ENCODE results near the gene MYL11.

GRCh38 chr16:30381291-30382041 lies 6.9 kb downstream of the MYL11 start:
- TF ChIP-seq HOXA7 (CRISPR knock-in tag; IDR thresholded peaks at IDR 0.05; ENCODE audit: borderline replicate concordance) (no peak), ZNF157 (tag by site-specific recombination; IDR thresholded peaks at IDR 0.05) (no peak), ZNF174 (tag by site-specific recombination; IDR thresholded peaks at IDR 0.05) (no peak), ZNF660 (tag by site-specific recombination; IDR thresholded peaks at IDR 0.05) (no peak), SP2 (tag by site-specific recombination; IDR thresholded peaks at IDR 0.05) (no peak), GLI4 (tag by site-specific recombination; IDR thresholded peaks at IDR 0.05) (no peak), CTCF (tag by site-specific recombination; IDR thresholded peaks at IDR 0.05) (no peak)

Measured in HEK293 (cell line).